ENCODE results near the gene CIPC.

CIPC gene

DNA sequence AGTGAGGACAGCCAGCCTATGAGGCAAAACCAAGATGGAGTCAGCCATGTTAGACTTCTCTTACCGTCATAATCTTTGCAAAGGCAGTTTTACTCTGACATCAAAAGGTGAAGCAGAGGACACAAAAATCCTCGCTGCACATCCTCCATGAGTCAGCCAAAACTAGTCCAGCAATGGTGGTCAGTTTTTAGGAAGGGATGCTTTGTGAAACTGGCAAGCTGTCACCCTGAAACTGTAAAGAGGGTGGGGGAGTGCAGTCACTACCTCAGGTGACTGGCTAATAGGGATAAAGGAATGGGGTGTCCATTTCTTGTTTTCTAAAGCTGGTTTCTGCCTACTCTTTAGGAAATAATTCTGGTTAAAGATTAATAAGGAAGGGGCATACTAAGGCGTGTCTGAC lies 5.4 kb upstream of the CIPC start:
- DNase-seq (ENCODE audit: low read depth) = no peak
- Histone ChIP-seq H3K9me3 (ENCODE audit: control insufficient read depth, low read length) (peaks cover 11% of the 10 kb centered on the region), H3K4me3 (ENCODE audit: low read length) (no peak overlapping the region), H3K36me3 (ENCODE audit: control insufficient read depth, insufficient read depth, low read length, severe bottlenecking) (no peaks in the 10 kb centered on the region), H3K4me1 (ENCODE audit: control insufficient read depth, insufficient read depth, low read length) (peaks cover 12% of the 10 kb centered on the region), H3K9ac (ENCODE audit: low read length) (no peak overlapping the region), H3K27me3 (replicated peaks; ENCODE audit: control insufficient read depth, insufficient read depth, low read length) (peaks cover 7% of the 10 kb centered on the region)

DNA sequence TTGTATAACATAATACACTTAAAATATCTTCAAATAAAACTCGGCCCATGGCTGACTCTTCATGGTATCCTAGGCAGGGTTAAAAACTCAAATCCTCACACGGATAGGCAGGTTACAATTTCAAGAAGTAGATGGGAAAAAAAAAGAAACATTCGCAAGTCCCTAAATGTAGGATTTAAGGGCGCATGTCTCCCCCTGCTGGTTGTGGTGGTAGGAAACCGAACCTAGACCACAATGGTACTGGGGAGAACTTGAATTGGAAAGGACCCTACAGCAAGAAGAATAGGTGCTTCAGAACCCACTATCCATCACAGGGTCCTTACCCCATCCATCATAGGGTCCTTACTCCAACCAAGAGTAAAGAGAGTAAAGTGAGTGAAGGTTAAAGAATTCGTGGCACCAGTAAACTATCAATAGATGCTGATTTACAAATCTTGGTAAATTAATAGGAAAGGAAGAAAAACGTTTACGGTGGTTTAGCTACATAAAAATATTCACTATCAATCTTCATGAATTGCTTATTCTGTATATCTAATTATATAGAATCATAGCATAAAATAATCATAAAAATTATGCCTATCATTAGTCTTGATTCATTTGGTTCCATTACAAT lies 3.3 kb upstream of the CIPC start:
- Histone ChIP-seq H3K36me3 (ENCODE audit: control insufficient read depth, insufficient read depth, low read length, severe bottlenecking) (no peaks in the 10 kb centered on the region), H3K9ac (ENCODE audit: low read length) (no peak overlapping the region), H3K4me3 (ENCODE audit: low read length) (no peak overlapping the region), H3K27me3 (replicated peaks; ENCODE audit: control insufficient read depth, insufficient read depth, low read length) (no peaks in the 10 kb centered on the region), H3K9me3 (ENCODE audit: control insufficient read depth, low read length) (peaks cover 11% of the 10 kb centered on the region), H3K4me1 (ENCODE audit: control insufficient read depth, insufficient read depth, low read length) (peaks cover 22% of the 10 kb centered on the region)
- peak; percentile 92 for DNase-seq (ENCODE audit: low read depth)

GRCh38 chr14:77097006-77097699 lies 905 bp upstream of the CIPC start:
- Histone ChIP-seq H3K27me3 (replicated peaks; ENCODE audit: control insufficient read depth, insufficient read depth, low read length) (no peaks in the 10 kb centered on the region), H3K36me3 (ENCODE audit: control insufficient read depth, insufficient read depth, low read length, severe bottlenecking) (no peaks in the 10 kb centered on the region), H3K4me1 (ENCODE audit: control insufficient read depth, insufficient read depth, low read length) (peaks cover 27% of the 10 kb centered on the region), H3K4me3 (ENCODE audit: low read length) (peak overlapping the region; percentile 99), H3K9me3 (ENCODE audit: control insufficient read depth, low read length) (no peaks in the 10 kb centered on the region), H3K9ac (ENCODE audit: low read length) (peak overlapping the region; percentile 93)
- DNase-seq (ENCODE audit: low read depth) = no peak

DNA sequence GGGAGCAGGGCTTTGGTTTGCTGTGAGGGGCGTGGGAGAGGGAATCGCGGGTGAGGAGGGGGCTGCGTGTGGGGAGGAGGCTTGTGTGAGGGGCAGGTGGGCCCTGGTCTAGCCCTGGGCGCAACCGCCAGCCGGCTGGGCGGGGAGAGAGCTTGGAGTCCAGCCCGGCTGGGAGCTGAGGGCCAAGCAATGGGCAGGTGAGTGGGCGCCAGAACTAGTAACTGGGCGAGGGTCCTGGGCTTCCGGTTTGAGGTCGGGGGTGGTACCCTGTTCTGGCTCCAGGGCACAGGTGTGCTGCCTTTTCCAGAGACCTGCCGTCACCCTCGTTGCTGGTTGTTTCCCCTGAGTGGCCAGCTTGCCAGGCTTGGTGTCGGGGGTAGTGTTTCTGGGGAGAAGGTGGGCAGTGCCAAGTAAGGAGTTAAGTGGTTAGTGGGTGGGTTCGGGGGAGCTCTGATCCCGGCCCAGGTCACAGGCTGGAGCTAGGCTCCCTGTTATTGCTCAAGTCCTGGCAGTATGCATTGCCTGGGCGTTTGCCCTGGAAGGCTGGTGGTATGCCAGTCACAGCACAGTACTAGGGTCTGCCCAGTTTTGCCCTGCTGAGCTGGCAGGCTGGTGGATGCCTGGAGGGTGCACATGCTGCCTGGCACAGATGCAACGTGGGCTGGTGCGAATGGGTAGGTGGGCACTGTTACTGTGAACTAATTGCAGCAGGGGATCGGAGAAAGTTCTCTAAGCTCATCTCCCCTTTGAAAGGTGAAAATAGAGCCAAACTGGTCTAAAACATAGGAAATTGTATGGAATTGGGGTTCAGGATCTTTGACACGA lies 683 bp downstream of the CIPC start:
- Histone ChIP-seq H3K27me3 (replicated peaks; ENCODE audit: control insufficient read depth, insufficient read depth, low read length) (no peaks in the 10 kb centered on the region), H3K4me3 (ENCODE audit: low read length) (peak overlapping the region; percentile 99), H3K36me3 (ENCODE audit: control insufficient read depth, insufficient read depth, low read length, severe bottlenecking) (no peaks in the 10 kb centered on the region), H3K4me1 (ENCODE audit: control insufficient read depth, insufficient read depth, low read length) (peaks cover 36% of the 10 kb centered on the region), H3K9ac (ENCODE audit: low read length) (peak overlapping the region; percentile 98), H3K9me3 (ENCODE audit: control insufficient read depth, low read length) (no peaks in the 10 kb centered on the region)
- peak; percentile 63 for DNase-seq (ENCODE audit: low read depth)

- Histone ChIP-seq H3K9me3 (ENCODE audit: control insufficient read depth, low read length) (no peaks in the 10 kb centered on the region), H3K4me1 (ENCODE audit: control insufficient read depth, insufficient read depth, low read length) (peaks cover 45% of the 10 kb centered on the region), H3K4me3 (ENCODE audit: low read length) (peak overlapping the region; percentile 99), H3K27me3 (replicated peaks; ENCODE audit: control insufficient read depth, insufficient read depth, low read length) (no peaks in the 10 kb centered on the region), H3K9ac (ENCODE audit: low read length) (peak overlapping the region; percentile 98), H3K36me3 (ENCODE audit: control insufficient read depth, insufficient read depth, low read length, severe bottlenecking) (no peaks in the 10 kb centered on the region)
- DNase-seq (ENCODE audit: low read depth) = peak; percentile 81
These were observed 1.5 kb downstream of the CIPC start for GRCh38 chr14:77099425-77100167.

GRCh38 chr14:77100961-77101360 lies 2.9 kb downstream of the CIPC start:
- Histone ChIP-seq H3K36me3 (ENCODE audit: control insufficient read depth, insufficient read depth, low read length, severe bottlenecking) (peaks cover 3% of the 10 kb centered on the region), H3K4me1 (ENCODE audit: control insufficient read depth, insufficient read depth, low read length) (peaks cover 45% of the 10 kb centered on the region), H3K9ac (ENCODE audit: low read length) (no peak overlapping the region), H3K4me3 (ENCODE audit: low read length) (no peak overlapping the region), H3K27me3 (replicated peaks; ENCODE audit: control insufficient read depth, insufficient read depth, low read length) (no peaks in the 10 kb centered on the region), H3K9me3 (ENCODE audit: control insufficient read depth, low read length) (no peaks in the 10 kb centered on the region)
- no peak for DNase-seq (ENCODE audit: low read depth)

DNA sequence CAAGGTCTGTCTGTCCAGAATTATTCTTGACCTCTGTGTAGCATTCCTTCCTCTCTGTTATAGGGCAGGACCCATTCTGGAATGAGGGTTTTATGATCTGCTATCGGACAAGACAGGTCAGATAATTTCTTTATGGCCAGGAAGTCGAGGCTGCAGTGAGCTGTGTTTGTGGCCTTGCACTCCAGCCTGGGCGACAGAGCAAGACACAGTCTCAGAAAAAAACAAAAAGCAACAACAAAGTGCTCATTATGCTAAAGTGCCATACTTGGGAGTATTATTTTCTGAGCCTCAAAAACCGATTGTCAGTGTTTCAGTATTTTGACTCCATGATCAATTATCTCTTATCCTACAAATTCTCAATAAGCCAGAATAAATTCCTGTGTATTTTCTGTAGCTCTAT lies 4.1 kb downstream of the CIPC start:
- Histone ChIP-seq H3K4me1 (ENCODE audit: control insufficient read depth, insufficient read depth, low read length) (peaks cover 40% of the 10 kb centered on the region), H3K4me3 (ENCODE audit: low read length) (no peak overlapping the region), H3K36me3 (ENCODE audit: control insufficient read depth, insufficient read depth, low read length, severe bottlenecking) (peaks cover 15% of the 10 kb centered on the region), H3K27me3 (replicated peaks; ENCODE audit: control insufficient read depth, insufficient read depth, low read length) (no peaks in the 10 kb centered on the region), H3K9me3 (ENCODE audit: control insufficient read depth, low read length) (no peaks in the 10 kb centered on the region), H3K9ac (ENCODE audit: low read length) (no peak overlapping the region)
- no peak for DNase-seq (ENCODE audit: low read depth)

DNA sequence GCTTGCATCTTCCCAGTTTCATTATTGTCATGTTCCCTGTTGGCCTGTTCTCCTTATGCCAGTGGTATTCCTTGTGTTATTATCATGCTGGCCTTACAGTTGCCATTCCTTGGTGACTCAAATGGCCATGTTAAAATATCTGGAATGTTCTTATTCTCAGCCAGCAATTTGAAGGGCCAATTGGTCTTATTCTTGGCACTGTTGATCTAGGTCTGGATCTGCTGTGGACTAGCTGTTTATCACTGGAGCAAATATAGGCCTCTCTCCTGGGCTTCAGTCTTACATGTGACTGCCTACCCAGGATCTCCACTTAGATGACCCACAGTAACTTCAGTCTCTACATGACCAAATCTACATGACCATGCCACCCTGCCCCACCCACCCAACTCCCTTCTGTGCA lies 5.4 kb downstream of the CIPC start:
- Histone ChIP-seq H3K27me3 (replicated peaks; ENCODE audit: control insufficient read depth, insufficient read depth, low read length) (no peaks in the 10 kb centered on the region), H3K9ac (ENCODE audit: low read length) (no peak overlapping the region), H3K4me3 (ENCODE audit: low read length) (no peak overlapping the region), H3K4me1 (ENCODE audit: control insufficient read depth, insufficient read depth, low read length) (peaks cover 45% of the 10 kb centered on the region), H3K36me3 (ENCODE audit: control insufficient read depth, insufficient read depth, low read length, severe bottlenecking) (peaks cover 26% of the 10 kb centered on the region), H3K9me3 (ENCODE audit: control insufficient read depth, low read length) (no peaks in the 10 kb centered on the region)
- DNase-seq (ENCODE audit: low read depth) = no peak

GRCh38 chr14:77103951-77104350 lies 5.9 kb downstream of the CIPC start:
- peaks cover 43% of the 10 kb centered on the region for H3K4me1 ChIP-seq (ENCODE audit: control insufficient read depth, insufficient read depth, low read length)
- H3K27me3 ChIP-seq (replicated peaks; ENCODE audit: control insufficient read depth, insufficient read depth, low read length) = no peaks in the 10 kb centered on the region
- no peak overlapping the region for H3K4me3 ChIP-seq (ENCODE audit: low read length)
- no peak for DNase-seq (ENCODE audit: low read depth)
- no peaks in the 10 kb centered on the region for H3K9me3 ChIP-seq (ENCODE audit: control insufficient read depth, low read length)
- H3K36me3 ChIP-seq (ENCODE audit: control insufficient read depth, insufficient read depth, low read length, severe bottlenecking) = peaks cover 31% of the 10 kb centered on the region
- H3K9ac ChIP-seq (ENCODE audit: low read length) = no peak overlapping the region

GRCh38 chr14:77104393-77104792 lies 6.3 kb downstream of the CIPC start:
- Histone ChIP-seq H3K9me3 (ENCODE audit: control insufficient read depth, low read length) (no peaks in the 10 kb centered on the region), H3K4me1 (ENCODE audit: control insufficient read depth, insufficient read depth, low read length) (peaks cover 39% of the 10 kb centered on the region), H3K27me3 (replicated peaks; ENCODE audit: control insufficient read depth, insufficient read depth, low read length) (no peaks in the 10 kb centered on the region), H3K36me3 (ENCODE audit: control insufficient read depth, insufficient read depth, low read length, severe bottlenecking) (peaks cover 35% of the 10 kb centered on the region), H3K9ac (ENCODE audit: low read length) (no peak overlapping the region), H3K4me3 (ENCODE audit: low read length) (no peak overlapping the region)
- no peak for DNase-seq (ENCODE audit: low read depth)

Data from adipocyte (in vitro differentiated cells).